ENCODE measurements around the gene TRIM14.
"Not testable (repeated sequence)": the region's sequence is repeated elsewhere in the genome, so short reads cannot be mapped to it uniquely, and the experiment has no call there.

The TRIM14 gene

DNA sequence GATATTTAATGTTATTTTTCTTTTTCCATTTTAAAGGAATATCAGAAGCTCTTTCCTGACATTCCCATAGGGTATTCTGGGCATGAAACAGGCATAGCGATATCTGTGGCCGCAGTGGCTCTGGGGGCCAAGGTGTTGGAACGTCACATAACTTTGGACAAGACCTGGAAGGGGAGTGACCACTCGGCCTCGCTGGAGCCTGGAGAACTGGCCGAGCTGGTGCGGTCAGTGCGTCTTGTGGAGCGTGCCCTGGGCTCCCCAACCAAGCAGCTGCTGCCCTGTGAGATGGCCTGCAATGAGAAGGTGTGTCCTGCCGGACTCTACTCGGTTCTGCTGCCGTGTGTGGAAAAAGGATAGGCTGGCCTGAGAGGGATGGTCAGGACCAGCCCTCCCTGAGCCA lies 38.2 kb downstream of the TRIM14 start:
- no peak for DNase-seq

- no peak for DNase-seq
Observed at GRCh38 chr9:98080326-98080725, 38.7 kb downstream of the TRIM14 start.

GRCh38 chr9:98078895-98079294 lies 40.1 kb downstream of the TRIM14 start:
- no peak for DNase-seq

DNA sequence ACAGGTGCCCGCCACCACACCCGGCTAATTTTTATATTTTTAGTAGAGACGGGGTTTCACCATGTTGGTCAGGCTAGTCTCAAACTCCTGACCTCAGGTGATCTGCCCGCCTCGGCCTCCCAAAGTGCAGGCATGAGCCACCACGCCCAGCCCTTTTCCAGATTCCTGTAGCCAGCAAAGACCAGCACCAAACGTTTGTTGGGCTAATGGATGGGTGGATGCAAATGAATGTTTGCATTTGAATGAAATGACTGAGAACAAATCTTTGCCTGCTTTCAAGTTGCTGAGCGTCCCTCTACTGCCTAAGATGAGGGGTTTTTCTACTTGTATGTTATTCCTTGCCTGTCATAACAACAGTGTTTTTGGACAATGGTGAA lies 42.5 kb downstream of the TRIM14 start:
- not testable (repeated sequence) for DNase-seq

GRCh38 chr9:98075332-98075805 lies 43.7 kb downstream of the TRIM14 start:
- peak in 1 of 5 donors; percentile 54 for DNase-seq

- peak; percentile 32 to 65 (median 54) for DNase-seq
Observed at GRCh38 chr9:98074115-98074990, 44.7 kb downstream of the TRIM14 start.

- DNase-seq, result no peak
Observed at GRCh38 chr9:98071737-98072136, 47.3 kb downstream of the TRIM14 start.

DNA sequence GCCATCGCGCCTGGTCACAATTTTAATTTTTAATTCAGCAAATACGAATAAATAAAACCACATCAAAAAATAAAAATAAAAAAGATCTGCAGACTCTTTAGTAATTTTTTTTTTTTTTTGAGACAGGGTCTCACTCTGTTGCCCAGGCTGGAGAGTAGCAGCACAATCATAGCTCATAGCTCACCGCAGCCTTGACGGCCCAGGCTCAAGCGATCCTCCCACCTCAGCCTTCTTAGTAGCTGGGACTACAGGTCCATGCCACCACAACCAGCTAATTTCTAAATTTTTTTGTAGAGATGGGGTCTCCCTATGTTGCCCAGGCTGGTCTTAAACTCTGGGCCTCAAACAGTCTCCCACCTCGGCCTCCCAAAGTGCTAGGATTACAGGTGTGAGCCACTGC lies 48.3 kb downstream of the TRIM14 start:
- DNase-seq, result no peak

DNA sequence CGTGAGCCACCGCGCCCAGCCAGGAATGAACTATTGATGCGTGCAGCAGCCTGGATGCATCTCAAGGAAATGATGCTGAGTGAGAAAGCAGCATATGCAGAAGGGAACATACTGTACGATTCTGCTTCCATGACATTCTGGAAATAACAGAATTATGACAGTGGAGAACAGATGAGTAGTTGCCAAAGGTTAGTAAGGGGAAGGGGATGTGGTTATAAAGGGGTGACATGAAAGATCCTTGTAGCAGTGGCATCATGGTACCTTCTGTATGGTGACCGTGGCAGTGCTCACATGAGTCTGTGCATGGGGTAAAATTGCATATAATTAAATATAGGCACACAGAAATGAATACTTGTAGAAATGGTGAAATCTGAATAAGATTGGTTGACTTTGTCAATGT lies 49.5 kb downstream of the TRIM14 start:
- DNase-seq, result no peak

DNA sequence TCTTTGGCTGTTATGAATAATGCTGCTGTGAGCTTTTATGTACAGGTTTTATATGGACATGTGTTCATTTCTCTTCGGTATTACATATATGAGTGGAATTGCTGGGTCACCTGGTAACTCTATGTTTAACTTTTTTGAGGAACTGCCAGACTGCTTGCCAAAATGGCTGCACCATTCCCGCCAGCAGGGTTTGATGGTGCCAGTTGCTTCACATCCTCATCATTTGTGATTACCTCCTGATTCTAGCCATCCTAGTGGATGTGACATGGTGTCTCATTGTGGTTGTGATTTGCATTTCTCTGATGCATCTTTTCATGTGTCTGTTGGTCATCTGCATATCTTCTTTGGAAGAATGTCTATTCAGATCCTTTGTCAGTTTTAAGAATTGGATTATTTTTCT lies 51.8 kb downstream of the TRIM14 start:
- no peak for DNase-seq

GRCh38 chr9:98066235-98066634 lies 52.8 kb downstream of the TRIM14 start:
- no peak for DNase-seq

GRCh38 chr9:98064623-98065392 lies 54.2 kb downstream of the TRIM14 start:
- DNase-seq, result no peak

GRCh38 chr9:98062161-98062560 lies 56.9 kb downstream of the TRIM14 start:
- DNase-seq, result no peak

GRCh38 chr9:98057138-98057799 lies 61.8 kb downstream of the TRIM14 start:
- DNase-seq, result peak in 1 of 5 donors; percentile 10

- peak; percentile 84 to 92 (median 88) for DNase-seq
Observed at GRCh38 chr9:98056269-98057137, 62.5 kb downstream of the TRIM14 start, which contains the start of gene NANS. NANS (plus strand) TSS chr9:98056732; CDS start chr9:98056809, 77 bp downstream.

DNA sequence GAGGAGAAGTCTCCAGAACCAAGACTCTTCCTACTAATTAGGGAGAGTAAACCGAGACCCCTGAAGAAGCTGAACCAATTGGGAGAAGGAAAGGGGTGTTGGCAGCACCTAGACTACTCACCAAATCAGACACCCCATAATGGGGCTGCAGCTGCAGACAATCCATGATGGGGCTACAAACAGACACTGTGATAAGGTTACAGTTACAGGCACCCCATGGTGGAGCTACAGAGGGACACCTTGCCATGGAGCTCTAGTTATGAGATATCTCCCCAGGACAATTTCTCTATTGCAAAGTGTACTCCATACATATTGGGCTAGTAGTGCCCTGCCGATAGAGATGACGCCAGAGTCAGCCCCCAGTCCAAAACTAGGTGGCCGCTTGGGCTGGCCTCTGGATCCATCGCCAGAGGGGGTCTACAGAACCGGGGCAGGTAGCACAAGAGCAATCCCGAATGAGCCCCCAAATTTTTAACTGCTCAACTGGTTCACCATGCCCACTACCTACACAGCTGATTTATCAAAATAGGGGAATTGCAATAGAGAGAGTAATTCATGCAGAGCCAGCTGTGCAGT lies 64.6 kb downstream of the TRIM14 start:
- no peak for DNase-seq

GRCh38 chr9:98050351-98050750 lies 68.7 kb downstream of the TRIM14 start:
- no peak for DNase-seq

DNA sequence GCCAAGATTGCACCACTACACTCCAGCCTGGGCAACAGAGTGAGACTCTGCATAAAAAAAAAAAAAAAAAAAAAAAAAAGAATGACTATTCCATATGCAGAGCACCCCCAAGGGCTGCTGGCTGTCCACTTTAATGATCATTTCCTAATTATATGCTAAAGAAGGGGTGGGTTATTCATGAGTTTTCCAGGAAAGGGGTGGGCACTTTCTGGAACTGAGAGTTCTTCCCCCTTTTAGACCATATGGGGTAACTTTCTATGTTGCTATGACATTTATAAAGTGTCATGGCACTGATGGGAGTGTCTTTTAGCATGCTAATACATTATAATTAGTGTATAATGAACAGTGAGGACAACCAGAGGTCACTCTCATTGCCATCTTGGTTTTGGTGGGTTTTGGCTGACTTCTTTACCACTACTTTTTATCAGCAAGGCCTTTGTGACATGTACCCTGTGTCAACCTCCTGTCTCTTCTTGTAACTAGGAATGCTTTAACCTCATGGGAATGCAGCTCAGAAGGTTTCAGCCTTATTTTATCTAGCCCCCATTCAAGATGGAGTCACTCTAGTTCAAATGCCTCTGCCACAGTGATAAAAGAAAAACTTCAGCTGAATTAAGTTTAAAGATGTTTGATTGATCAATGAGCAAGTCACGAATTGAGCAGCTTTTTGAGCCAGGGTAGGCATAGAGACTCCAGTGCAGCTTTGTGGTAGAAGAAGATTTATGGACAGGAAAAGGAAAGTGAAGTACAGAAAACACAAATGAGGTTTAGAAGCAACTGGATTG lies 69.5 kb downstream of the TRIM14 start:
- no peak for DNase-seq

GRCh38 chr9:98047002-98047401 lies 72.0 kb downstream of the TRIM14 start:
- DNase-seq, result no peak

DNA sequence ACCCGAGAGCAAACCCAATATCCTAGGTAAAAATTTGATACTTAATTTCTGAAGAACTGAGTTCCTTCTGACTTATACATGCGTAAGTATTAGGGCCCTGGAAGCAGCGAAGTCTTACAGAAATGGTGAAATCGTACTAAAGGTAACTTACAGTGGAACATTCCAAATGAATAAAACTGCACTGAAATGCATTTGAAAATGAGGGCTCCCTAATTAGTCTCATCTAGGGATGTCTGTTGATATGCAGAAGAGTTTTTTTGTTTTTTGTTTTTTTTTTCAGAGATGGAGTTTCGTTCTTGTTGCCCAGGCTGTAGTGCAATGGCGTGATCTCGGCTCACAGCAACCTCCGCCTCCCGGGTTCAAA lies 72.9 kb downstream of the TRIM14 start:
- DNase-seq, result no peak

Data from T-helper 1 cell (primary cell).